AG10803 (cell line): ENCODE data around the gene PACSIN1.

ENCODE experiments used
- DNase-seq: peaks from one replicate; pipeline ENCODE4 v3.0.0; 2010; ENCODE audit warnings: low read depth
- H3K4me3 ChIP-seq: 2 replicates; pipeline ENCODE4 v1.5.1; 2011; ENCODE audit warnings: mild to moderate bottlenecking, low read length, control low read depth
- CTCF ChIP-seq: conservative IDR thresholded peaks from 2 replicates; pipeline ENCODE4 v1.5.1; 2011; ENCODE audit warnings: mild to moderate bottlenecking, low read length, control low read depth, inconsistent platforms

The PACSIN1 gene

GRCh38 chr6:34547701-34548644 is 82.1 kb downstream of the PACSIN1 start:
- no peak for DNase-seq
- TF ChIP-seq CTCF: no peak
- H3K4me3 ChIP-seq: no peak overlapping the region

GRCh38 chr6:34549026-34549803 is 83.3 kb downstream of the PACSIN1 start:
- TF ChIP-seq CTCF: no peak
- no peak for DNase-seq
- no peak overlapping the region for H3K4me3 ChIP-seq

GRCh38 chr6:34549804-34550202 is 83.9 kb downstream of the PACSIN1 start:
- H3K4me3 ChIP-seq: no peak overlapping the region
- TF ChIP-seq CTCF: no peak
- DNase-seq: no peak

GRCh38 chr6:34551720-34552119 is 85.8 kb downstream of the PACSIN1 start:
- DNase-seq: no peak

GRCh38 chr6:34552620-34553019 is 86.7 kb downstream of the PACSIN1 start:
- no peak overlapping the region for H3K4me3 ChIP-seq
- no peak for DNase-seq
- TF ChIP-seq CTCF: no peak

More at GRCh38 chr6:34551720-34552119, 85.8 kb downstream of the PACSIN1 start:
- no peak for TF ChIP-seq CTCF
- no peak overlapping the region for H3K4me3 ChIP-seq

GRCh38 chr6:34553146-34553545 is 87.3 kb downstream of the PACSIN1 start:
- no peak for DNase-seq
- H3K4me3 ChIP-seq: no peak overlapping the region
- TF ChIP-seq CTCF: no peak
